CD14-positive monocyte (primary cell): ENCODE measurements around the gene CUBN. TPM values are rescaled to one million over a fixed set of nuclear protein-coding genes. Genes with fewer than 3 reads are reported as not detected.

Source experiments
- DNase-seq, 3 donors: peaks; one replicate each; pipeline ENCODE4 v3.0.0-alpha.2; 2011 to 2022
- H2AFZ ChIP-seq: 2 replicates; pipeline ENCODE4 v1.6.0; 2012; ENCODE audit warnings: mild to moderate bottlenecking, low read depth, low read length, inconsistent platforms; ENCODE audit not compliant: insufficient read depth, poor library complexity, severe bottlenecking
- H3K27ac ChIP-seq, 2 donors: 1 replicate in 1 of 2; 2 replicates in 1 of 2; pipeline ENCODE4 v1.5.1; 2012 to 2013; ENCODE audit warnings: low read length in 2 of 2, control low read depth in 1 of 2, inconsistent platforms in 1 of 2, low read depth in 1 of 2, mild to moderate bottlenecking in 1 of 2
- H3K27me3 ChIP-seq, 2 donors: one replicate each; pipeline versions ENCODE4 v1.6.0 to v1.6.1; 2011 to 2013; ENCODE audit warnings: low read length in 2 of 2; ENCODE audit not compliant: control insufficient read depth in 2 of 2, insufficient read depth in 2 of 2
- H3K36me3 ChIP-seq, 2 donors: replicated peaks in 1 of 2; 1 replicate in 1 of 2; 2 replicates in 1 of 2; pipeline versions ENCODE4 v1.5.1 to v1.6.1; 2012 to 2013; ENCODE audit warnings: low read length in 2 of 2, control low read depth in 1 of 2, inconsistent platforms in 1 of 2, mild to moderate bottlenecking in 1 of 2; ENCODE audit not compliant: insufficient read depth in 2 of 2, control insufficient read depth in 1 of 2
- H3K4me1 ChIP-seq, 2 donors: 1 replicate in 1 of 2; 2 replicates in 1 of 2; pipeline versions ENCODE4 v1.5.1 to v1.6.1; 2012 to 2013; ENCODE audit warnings: low read length in 2 of 2, control low read depth in 1 of 2, inconsistent platforms in 1 of 2, mild to moderate bottlenecking in 1 of 2, moderate library complexity in 1 of 2; ENCODE audit not compliant: insufficient read depth in 2 of 2, control insufficient read depth in 1 of 2
- H3K4me2 ChIP-seq: replicated peaks from 2 replicates; pipeline ENCODE3; 2012; ENCODE audit warnings: low read length, moderate library complexity, mild to moderate bottlenecking; ENCODE audit not compliant: poor library complexity, severe bottlenecking; ENCODE audit errors: extremely low read depth
- H3K4me3 ChIP-seq, 3 experiments: fragments of 200-600 bp in 1 of 3; sonication (generic) in 1 of 3; replicated peaks in 1 of 3; 1 replicate in 2 of 3; 2 replicates in 1 of 3; pipeline ENCODE4 v1.5.1; 2011 to 2013; ENCODE audit warnings: low read length in 3 of 3, mild to moderate bottlenecking in 3 of 3, control low read depth in 2 of 3, low read depth in 2 of 3, inconsistent platforms in 1 of 3, moderate library complexity in 1 of 3
- H3K79me2 ChIP-seq: 2 replicates; pipeline ENCODE4 v1.6.0; 2012; ENCODE audit warnings: mild to moderate bottlenecking, control low read depth, inconsistent platforms, low read length, moderate library complexity; ENCODE audit not compliant: insufficient read depth
- H3K9ac ChIP-seq: 2 replicates; pipeline ENCODE4 v1.6.0; 2017; ENCODE audit warnings: low read length, mild to moderate bottlenecking; ENCODE audit not compliant: insufficient read depth, poor library complexity, severe bottlenecking
- H3K9me3 ChIP-seq, 2 donors: replicated peaks in 1 of 2; 1 replicate in 1 of 2; 2 replicates in 1 of 2; pipeline versions ENCODE4 v1.5.1 to v1.6.1; 2012 to 2013; ENCODE audit warnings: low read length in 2 of 2, control low read depth in 1 of 2; ENCODE audit not compliant: control insufficient read depth in 1 of 2, insufficient read depth in 1 of 2
- H4K20me1 ChIP-seq: 2 replicates; pipeline ENCODE4 v1.6.0; 2012; ENCODE audit warnings: mild to moderate bottlenecking, low read length, control low read depth, moderate library complexity; ENCODE audit not compliant: insufficient read depth
- H3K27ac Mint-ChIP-seq, 7 donors: one replicate each; pipeline ENCODE4 v1.8.0; 2020; ENCODE audit warnings: mild to moderate bottlenecking in 7 of 7, mixed read lengths in 7 of 7, moderate library complexity in 6 of 7, inconsistent platforms in 2 of 7
- H3K27me3 Mint-ChIP-seq, 3 donors: one replicate each; pipeline ENCODE4 v1.8.0; 2021 to 2022; ENCODE audit warnings: low read depth in 3 of 3, mild to moderate bottlenecking in 3 of 3, mixed read lengths in 3 of 3, moderate library complexity in 3 of 3, inconsistent platforms in 1 of 3
- H3K36me3 Mint-ChIP-seq, 2 donors: one replicate each; pipeline ENCODE4 v1.8.0; 2020; ENCODE audit warnings: mixed read lengths in 2 of 2, inconsistent platforms in 1 of 2, mild to moderate bottlenecking in 1 of 2
- H3K4me1 Mint-ChIP-seq: one replicate; pipeline ENCODE4 v1.8.0; 2020; ENCODE audit warnings: mild to moderate bottlenecking, mixed read lengths
- H3K4me3 Mint-ChIP-seq, 2 donors: one replicate each; pipeline ENCODE4 v1.8.0; 2020; ENCODE audit warnings: mild to moderate bottlenecking in 2 of 2, mixed read lengths in 2 of 2, moderate library complexity in 1 of 2
- H3K9me3 Mint-ChIP-seq, 7 donors: one replicate each; pipeline ENCODE4 v1.8.0; 2020 to 2022; ENCODE audit warnings: mixed read lengths in 7 of 7, mild to moderate bottlenecking in 6 of 7, moderate library complexity in 6 of 7, inconsistent platforms in 2 of 7
- WGBS: methylation state at CpG from one replicate; pipeline ENCODE4 v1.1.5; 2013; ENCODE audit warnings: missing lambda C conversion rate; ENCODE audit not compliant: insufficient coverage; 5-methylcytosine and 5-hydroxymethylcytosine counted together
- intact Hi-C, 2 donors: fragments of 100-400 bp; cut with micrococcal nuclease; formaldehyde crosslinking; loops; one replicate each; pipeline versions ENCODE4 v1.15.0 to v1.15.1; 2023
- polyA plus RNA-seq, 3 donors: library from polyadenylated mRNA; depleted of rRNA in 1 of 3; unstranded in 2 of 3; stranded (reverse) in 1 of 3; fragments of 300-500 nt in 2 of 3; fragments of >200 nt in 1 of 3; fragmentation: Illumina TruSeq in 2 of 3; gene quantifications; 1 replicate in 2 of 3; 2 replicates in 1 of 3; pipeline ENCODE4 v1.2.3, GENCODE V29; 2012 to 2021
- TF ChIP-seq, protein P1 (sequence below): fragments of 200-600 bp; IDR thresholded peaks from one replicate; pipeline ENCODE4 v1.8.0; 2022; ENCODE audit warnings: antibody characterized with exemption, mild to moderate bottlenecking

CUBN gene
- polyA plus RNA-seq, 3 donors = 0.95 TPM; not detected in 2

- H3K27me3 ChIP-seq = no peaks in the 10 kb centered on the region
- 95% methylated on average over 5 of the region's 7 CpGs for WGBS
- no peak overlapping the region for H3K27ac ChIP-seq
- H3K4me3 ChIP-seq = no peak overlapping the region
- Mint-ChIP-seq H3K4me3 (no peak overlapping the region), H3K4me1 (peaks cover 4% of the 10 kb centered on the region), H3K27ac (no peak overlapping the region), H3K36me3 (peaks cover 40 to 44% of the 10 kb centered on the region in 2 donors), H3K9me3 (peaks cover 0 to 6% (median 0%) of the 10 kb centered on the region in 7 donors), H3K27me3 (no peaks in the 10 kb centered on the region)
- no peak overlapping the region for H3K4me2 ChIP-seq
- H3K36me3 ChIP-seq = peaks cover 8 to 31% of the 10 kb centered on the region in 2 donors
- H4K20me1 ChIP-seq = peaks cover 3% of the 10 kb centered on the region
- H3K9me3 ChIP-seq = peaks cover 0 to 2% of the 10 kb centered on the region in 2 donors
- DNase-seq = no peak
- H2AFZ ChIP-seq = no peak overlapping the region
- no peaks in the 10 kb centered on the region for H3K79me2 ChIP-seq
- intact Hi-C loops = no loop called here
- H3K9ac ChIP-seq = no peak overlapping the region
- TF ChIP-seq, protein P1, sequence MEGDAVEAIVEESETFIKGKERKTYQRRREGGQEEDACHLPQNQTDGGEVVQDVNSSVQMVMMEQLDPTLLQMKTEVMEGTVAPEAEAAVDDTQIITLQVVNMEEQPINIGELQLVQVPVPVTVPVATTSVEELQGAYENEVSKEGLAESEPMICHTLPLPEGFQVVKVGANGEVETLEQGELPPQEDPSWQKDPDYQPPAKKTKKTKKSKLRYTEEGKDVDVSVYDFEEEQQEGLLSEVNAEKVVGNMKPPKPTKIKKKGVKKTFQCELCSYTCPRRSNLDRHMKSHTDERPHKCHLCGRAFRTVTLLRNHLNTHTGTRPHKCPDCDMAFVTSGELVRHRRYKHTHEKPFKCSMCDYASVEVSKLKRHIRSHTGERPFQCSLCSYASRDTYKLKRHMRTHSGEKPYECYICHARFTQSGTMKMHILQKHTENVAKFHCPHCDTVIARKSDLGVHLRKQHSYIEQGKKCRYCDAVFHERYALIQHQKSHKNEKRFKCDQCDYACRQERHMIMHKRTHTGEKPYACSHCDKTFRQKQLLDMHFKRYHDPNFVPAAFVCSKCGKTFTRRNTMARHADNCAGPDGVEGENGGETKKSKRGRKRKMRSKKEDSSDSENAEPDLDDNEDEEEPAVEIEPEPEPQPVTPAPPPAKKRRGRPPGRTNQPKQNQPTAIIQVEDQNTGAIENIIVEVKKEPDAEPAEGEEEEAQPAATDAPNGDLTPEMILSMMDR = no peak
- no peaks in the 10 kb centered on the region for H3K4me1 ChIP-seq
Measured at GRCh38 chr10:16780338-16780880, 349.2 kb downstream of the CUBN start.

GRCh38 chr10:16779384-16779915, 350.2 kb downstream of the CUBN start:
- H3K27ac ChIP-seq = no peak overlapping the region
- no peak overlapping the region for H2AFZ ChIP-seq
- peaks cover 4% of the 10 kb centered on the region for H3K4me1 Mint-ChIP-seq
- no peak for DNase-seq
- H3K4me2 ChIP-seq = no peak overlapping the region
- peak overlapping the region in 1 of 7 donors; percentile 48 for H3K27ac Mint-ChIP-seq
- peaks cover 3% of the 10 kb centered on the region for H4K20me1 ChIP-seq
- TF ChIP-seq, protein P1 = no peak
- WGBS = 63% methylated on average over 2 of the region's 6 CpGs
- H3K9me3 ChIP-seq = no peaks in the 10 kb centered on the region
- no peaks in the 10 kb centered on the region for H3K79me2 ChIP-seq
- intact Hi-C loops = loop anchor here in 1 of 2 donors (10.0 kb wide), 1 partner anchor 875 kb away; no protein-coding TSS in a partner anchor
- H3K4me3 ChIP-seq = no peak overlapping the region
- H3K9ac ChIP-seq = no peak overlapping the region
- H3K36me3 Mint-ChIP-seq = peaks cover 37 to 44% of the 10 kb centered on the region in 2 donors
- H3K4me1 ChIP-seq = no peaks in the 10 kb centered on the region
- peaks cover 0 to 2% (median 0%) of the 10 kb centered on the region in 7 donors for H3K9me3 Mint-ChIP-seq
- H3K27me3 ChIP-seq = no peaks in the 10 kb centered on the region
- peaks cover 8 to 31% of the 10 kb centered on the region in 2 donors for H3K36me3 ChIP-seq
- no peaks in the 10 kb centered on the region for H3K27me3 Mint-ChIP-seq
- no peak overlapping the region for H3K4me3 Mint-ChIP-seq
